GM12801 (cell line): ENCODE results near the gene ITPK1.

ENCODE experiments used
- CTCF ChIP-seq: IDR thresholded peaks from one replicate; pipeline ENCODE4 v1.5.1; 2011; ENCODE audit warnings: control low read depth; ENCODE audit not compliant: insufficient read length; ENCODE audit errors: extremely low read depth

The ITPK1 gene

GRCh38 chr14:93032421-93032936 lies 83.2 kb downstream of the ITPK1 start:
- no peak for TF ChIP-seq CTCF

GRCh38 chr14:93031505-93032315 lies 84.0 kb downstream of the ITPK1 start:
- no peak for TF ChIP-seq CTCF

GRCh38 chr14:93030761-93031160 lies 85.0 kb downstream of the ITPK1 start:
- no peak for TF ChIP-seq CTCF

GRCh38 chr14:93029911-93030508 lies 85.7 kb downstream of the ITPK1 start:
- TF ChIP-seq CTCF: no peak

GRCh38 chr14:93029417-93029816 lies 86.3 kb downstream of the ITPK1 start:
- TF ChIP-seq CTCF: no peak

GRCh38 chr14:93028724-93029076 lies 87.0 kb downstream of the ITPK1 start:
- TF ChIP-seq CTCF: no peak

GRCh38 chr14:93027810-93028723 lies 87.7 kb downstream of the ITPK1 start:
- no peak for TF ChIP-seq CTCF
